Skeletal muscle satellite cell (primary cell): Measurements from ENCODE around the gene MYH16.

Source experiments
- H3K27me3 ChIP-seq: 2 replicates; pipeline ENCODE4 v1.7.0; 2013; ENCODE audit warnings: low read length; ENCODE audit not compliant: control insufficient read depth, insufficient read depth
- H3K36me3 ChIP-seq: 2 replicates; pipeline ENCODE4 v1.7.0; 2013; ENCODE audit warnings: mild to moderate bottlenecking, control low read depth, low read length; ENCODE audit not compliant: insufficient read depth
- H3K4me1 ChIP-seq: 2 replicates; pipeline ENCODE4 v1.7.0; 2013; ENCODE audit warnings: low read length; ENCODE audit not compliant: control insufficient read depth, insufficient read depth
- H3K4me2 ChIP-seq: 2 replicates; pipeline ENCODE4 v1.7.0; 2013; ENCODE audit warnings: mild to moderate bottlenecking, low read length
- H3K4me3 ChIP-seq: 2 replicates; pipeline ENCODE4 v1.7.0; 2013; ENCODE audit warnings: low read length
- H3K9ac ChIP-seq: 2 replicates; pipeline ENCODE4 v1.7.0; 2013; ENCODE audit warnings: mild to moderate bottlenecking, low read depth, low read length, moderate library complexity
- H3K9me3 ChIP-seq: replicated peaks from 2 replicates; pipeline ENCODE4 v1.7.0; 2013; ENCODE audit warnings: mild to moderate bottlenecking, control low read depth, low read length

The MYH16 gene

GRCh38 chr7:99243751-99244337 is 28.8 kb upstream of the MYH16 start:
- no peak overlapping the region for H3K4me2 ChIP-seq
- H3K36me3 ChIP-seq, result no peaks in the 10 kb centered on the region
- H3K4me1 ChIP-seq, result peaks cover 19% of the 10 kb centered on the region
- peaks cover 11% of the 10 kb centered on the region for H3K27me3 ChIP-seq
- H3K9ac ChIP-seq, result no peak overlapping the region
- H3K9me3 ChIP-seq, result no peaks in the 10 kb centered on the region
- H3K4me3 ChIP-seq, result no peak overlapping the region

GRCh38 chr7:99244939-99245338 is 27.7 kb upstream of the MYH16 start:
- Histone ChIP-seq H3K27me3 (peaks cover 2% of the 10 kb centered on the region), H3K4me2 (peak overlapping the region; percentile 57), H3K36me3 (no peaks in the 10 kb centered on the region), H3K4me1 (peaks cover 19% of the 10 kb centered on the region), H3K9ac (peak overlapping the region; percentile 36), H3K4me3 (peak overlapping the region; percentile 38), H3K9me3 (no peaks in the 10 kb centered on the region)

GRCh38 chr7:99248391-99249095 is 24.1 kb upstream of the MYH16 start:
- H3K4me2 ChIP-seq, result no peak overlapping the region
- no peak overlapping the region for H3K4me3 ChIP-seq
- no peaks in the 10 kb centered on the region for H3K36me3 ChIP-seq
- no peak overlapping the region for H3K9ac ChIP-seq
- H3K4me1 ChIP-seq, result peaks cover 19% of the 10 kb centered on the region
- H3K27me3 ChIP-seq, result peaks cover 6% of the 10 kb centered on the region
- no peaks in the 10 kb centered on the region for H3K9me3 ChIP-seq

GRCh38 chr7:99249985-99250575 is 22.6 kb upstream of the MYH16 start:
- no peak overlapping the region for H3K4me2 ChIP-seq
- no peak overlapping the region for H3K4me3 ChIP-seq
- H3K4me1 ChIP-seq, result peaks cover 11% of the 10 kb centered on the region
- peaks cover 12% of the 10 kb centered on the region for H3K27me3 ChIP-seq
- no peaks in the 10 kb centered on the region for H3K36me3 ChIP-seq
- no peaks in the 10 kb centered on the region for H3K9me3 ChIP-seq
- no peak overlapping the region for H3K9ac ChIP-seq

- no peak overlapping the region for H3K4me3 ChIP-seq
- H3K27me3 ChIP-seq, result peaks cover 18% of the 10 kb centered on the region
- H3K9me3 ChIP-seq, result no peaks in the 10 kb centered on the region
- H3K9ac ChIP-seq, result no peak overlapping the region
- peaks cover 2% of the 10 kb centered on the region for H3K4me1 ChIP-seq
- no peaks in the 10 kb centered on the region for H3K36me3 ChIP-seq
- H3K4me2 ChIP-seq, result no peak overlapping the region
Observed at GRCh38 chr7:99252166-99252895, 20.3 kb upstream of the MYH16 start.

- Histone ChIP-seq H3K9me3 (no peaks in the 10 kb centered on the region), H3K9ac (no peak overlapping the region), H3K4me2 (no peak overlapping the region), H3K27me3 (peaks cover 18% of the 10 kb centered on the region), H3K4me1 (peaks cover 2% of the 10 kb centered on the region), H3K36me3 (no peaks in the 10 kb centered on the region), H3K4me3 (no peak overlapping the region)
Observed at GRCh38 chr7:99253369-99253768, 19.3 kb upstream of the MYH16 start.

GRCh38 chr7:99254390-99254789 is 18.2 kb upstream of the MYH16 start:
- Histone ChIP-seq H3K9ac (no peak overlapping the region), H3K9me3 (no peaks in the 10 kb centered on the region), H3K4me3 (no peak overlapping the region), H3K4me2 (no peak overlapping the region), H3K27me3 (peaks cover 16% of the 10 kb centered on the region), H3K36me3 (no peaks in the 10 kb centered on the region), H3K4me1 (no peaks in the 10 kb centered on the region)

GRCh38 chr7:99255463-99255862 is 17.2 kb upstream of the MYH16 start:
- Histone ChIP-seq H3K9ac (no peak overlapping the region), H3K27me3 (peaks cover 16% of the 10 kb centered on the region), H3K4me3 (no peak overlapping the region), H3K9me3 (no peaks in the 10 kb centered on the region), H3K4me2 (peak overlapping the region; percentile 33), H3K4me1 (no peaks in the 10 kb centered on the region), H3K36me3 (no peaks in the 10 kb centered on the region)

- no peaks in the 10 kb centered on the region for H3K36me3 ChIP-seq
- no peak overlapping the region for H3K9ac ChIP-seq
- no peak overlapping the region for H3K4me3 ChIP-seq
- peaks cover 16% of the 10 kb centered on the region for H3K27me3 ChIP-seq
- H3K9me3 ChIP-seq, result no peaks in the 10 kb centered on the region
- no peak overlapping the region for H3K4me2 ChIP-seq
- no peaks in the 10 kb centered on the region for H3K4me1 ChIP-seq
Observed at GRCh38 chr7:99257065-99257464, 15.6 kb upstream of the MYH16 start.

- Histone ChIP-seq H3K4me1 (no peaks in the 10 kb centered on the region), H3K4me2 (no peak overlapping the region), H3K9me3 (no peaks in the 10 kb centered on the region), H3K9ac (no peak overlapping the region), H3K27me3 (peaks cover 16% of the 10 kb centered on the region), H3K4me3 (no peak overlapping the region), H3K36me3 (no peaks in the 10 kb centered on the region)
Observed at GRCh38 chr7:99257675-99258074, 15.0 kb upstream of the MYH16 start.

- no peak overlapping the region for H3K9ac ChIP-seq
- no peaks in the 10 kb centered on the region for H3K4me1 ChIP-seq
- no peaks in the 10 kb centered on the region for H3K36me3 ChIP-seq
- H3K4me2 ChIP-seq, result no peak overlapping the region
- peaks cover 19% of the 10 kb centered on the region for H3K27me3 ChIP-seq
- H3K4me3 ChIP-seq, result no peak overlapping the region
- no peaks in the 10 kb centered on the region for H3K9me3 ChIP-seq
Observed at GRCh38 chr7:99258501-99258900, 14.1 kb upstream of the MYH16 start.
